ENCODE measurements around the gene LRRC8D.
A peak's percentile ranks its signal among the peaks of the same experiment; 100 is the strongest.

LRRC8D gene

GRCh38 chr1:89872567-89872966 lies 51.7 kb downstream of the LRRC8D start:
- no peak for DNase-seq

GRCh38 chr1:89873288-89873687 lies 52.5 kb downstream of the LRRC8D start:
- DNase-seq: no peak

- DNase-seq: no peak
Measured at GRCh38 chr1:89873770-89874169, 52.9 kb downstream of the LRRC8D start.

- no peak for DNase-seq
Measured at GRCh38 chr1:89876463-89876862, 55.6 kb downstream of the LRRC8D start.

GRCh38 chr1:89877756-89878155 lies 56.9 kb downstream of the LRRC8D start:
- DNase-seq: no peak

GRCh38 chr1:89878256-89878655 lies 57.4 kb downstream of the LRRC8D start:
- no peak for DNase-seq

GRCh38 chr1:89880679-89881078 lies 59.8 kb downstream of the LRRC8D start:
- DNase-seq: no peak

- no peak for DNase-seq
Measured at GRCh38 chr1:89881415-89882058, 60.7 kb downstream of the LRRC8D start.

GRCh38 chr1:89882348-89883029 lies 61.7 kb downstream of the LRRC8D start:
- no peak for DNase-seq

GRCh38 chr1:89883030-89883379 lies 62.2 kb downstream of the LRRC8D start:
- DNase-seq: no peak

GRCh38 chr1:89884718-89885596 lies 64.1 kb downstream of the LRRC8D start:
- no peak for DNase-seq

GRCh38 chr1:89887270-89887669 lies 66.4 kb downstream of the LRRC8D start:
- no peak for DNase-seq

GRCh38 chr1:89887713-89888112 lies 66.9 kb downstream of the LRRC8D start:
- DNase-seq: no peak

- peak in 1 of 2 donors; percentile 38 for DNase-seq
Measured at GRCh38 chr1:89888480-89889322, 67.9 kb downstream of the LRRC8D start.

- no peak for DNase-seq
Measured at GRCh38 chr1:89889323-89889615, 68.4 kb downstream of the LRRC8D start.

- no peak for DNase-seq
Measured at GRCh38 chr1:89890085-89890752, 69.4 kb downstream of the LRRC8D start.

GRCh38 chr1:89892816-89893215 lies 72.0 kb downstream of the LRRC8D start:
- DNase-seq: no peak

GRCh38 chr1:89894210-89895201 lies 73.7 kb downstream of the LRRC8D start:
- DNase-seq: no peak

- DNase-seq: no peak
Measured at GRCh38 chr1:89896105-89896942, 75.5 kb downstream of the LRRC8D start.
